ENCODE data around the gene SPATC1L.

SPATC1L gene

GRCh38 chr21:46138383-46138970 is 45.8 kb downstream of the SPATC1L start:
- Histone ChIP-seq H3K36me3 (ENCODE audit: control insufficient read depth, insufficient read depth, low read length) (no peaks in the 10 kb centered on the region), H2AFZ (no peak overlapping the region), H3K9me3 (ENCODE audit: control insufficient read depth, low read length) (no peaks in the 10 kb centered on the region), H3K27me3 (ENCODE audit: control insufficient read depth, insufficient read depth, low read length) (no peaks in the 10 kb centered on the region), H3K9ac (no peak overlapping the region), H3K4me2 (ENCODE audit: low read length) (no peak overlapping the region), H3K27ac (no peak overlapping the region), H3K79me2 (no peaks in the 10 kb centered on the region), H3K4me3 (ENCODE audit: low read depth, low read length) (no peak overlapping the region), H3K4me1 (no peaks in the 10 kb centered on the region)
- TF ChIP-seq CTCF (IDR thresholded peaks at IDR 0.05) = no peak

GRCh38 chr21:46137908-46138307 is 46.4 kb downstream of the SPATC1L start:
- Histone ChIP-seq H3K79me2 (no peaks in the 10 kb centered on the region), H3K4me1 (no peaks in the 10 kb centered on the region), H3K36me3 (ENCODE audit: control insufficient read depth, insufficient read depth, low read length) (no peaks in the 10 kb centered on the region), H3K9me3 (ENCODE audit: control insufficient read depth, low read length) (no peaks in the 10 kb centered on the region), H3K27ac (no peak overlapping the region), H3K4me3 (ENCODE audit: low read depth, low read length) (no peak overlapping the region), H2AFZ (no peak overlapping the region), H3K27me3 (ENCODE audit: control insufficient read depth, insufficient read depth, low read length) (no peaks in the 10 kb centered on the region), H3K4me2 (ENCODE audit: low read length) (no peak overlapping the region), H3K9ac (no peak overlapping the region)
- TF ChIP-seq CTCF (IDR thresholded peaks at IDR 0.05) = no peak

- no peak for TF ChIP-seq CTCF (IDR thresholded peaks at IDR 0.05)
- H3K27ac ChIP-seq = no peak overlapping the region
- no peak overlapping the region for H3K4me2 ChIP-seq (ENCODE audit: low read length)
- H3K36me3 ChIP-seq (ENCODE audit: control insufficient read depth, insufficient read depth, low read length) = no peaks in the 10 kb centered on the region
- H2AFZ ChIP-seq = no peak overlapping the region
- H3K4me1 ChIP-seq = no peaks in the 10 kb centered on the region
- H3K9ac ChIP-seq = no peak overlapping the region
- no peaks in the 10 kb centered on the region for H3K9me3 ChIP-seq (ENCODE audit: control insufficient read depth, low read length)
- no peaks in the 10 kb centered on the region for H3K27me3 ChIP-seq (ENCODE audit: control insufficient read depth, insufficient read depth, low read length)
- H3K4me3 ChIP-seq (ENCODE audit: low read depth, low read length) = no peak overlapping the region
- H3K79me2 ChIP-seq = no peaks in the 10 kb centered on the region
These were observed 47.4 kb downstream of the SPATC1L start for GRCh38 chr21:46136739-46137349.

GRCh38 chr21:46135782-46136395 is 48.4 kb downstream of the SPATC1L start:
- Histone ChIP-seq H3K27ac (no peak overlapping the region), H3K9me3 (ENCODE audit: control insufficient read depth, low read length) (no peaks in the 10 kb centered on the region), H3K9ac (no peak overlapping the region), H3K4me3 (ENCODE audit: low read depth, low read length) (no peak overlapping the region), H3K36me3 (ENCODE audit: control insufficient read depth, insufficient read depth, low read length) (no peaks in the 10 kb centered on the region), H2AFZ (no peak overlapping the region), H3K27me3 (ENCODE audit: control insufficient read depth, insufficient read depth, low read length) (no peaks in the 10 kb centered on the region), H3K79me2 (no peaks in the 10 kb centered on the region), H3K4me2 (ENCODE audit: low read length) (no peak overlapping the region), H3K4me1 (no peaks in the 10 kb centered on the region)
- TF ChIP-seq CTCF (IDR thresholded peaks at IDR 0.05) = no peak
